Stromal cell of bone marrow (primary cell): Measurements from ENCODE around the gene BCKDHA.
"Not testable (repeated sequence)": the region's sequence is repeated elsewhere in the genome, so short reads cannot be mapped to it uniquely, and the experiment has no call there.

ENCODE experiments used
- DNase-seq: peaks from one replicate; pipeline ENCODE4 v3.0.0-alpha.2; 2012; ENCODE audit warnings: low read depth

Gene BCKDHA

DNA sequence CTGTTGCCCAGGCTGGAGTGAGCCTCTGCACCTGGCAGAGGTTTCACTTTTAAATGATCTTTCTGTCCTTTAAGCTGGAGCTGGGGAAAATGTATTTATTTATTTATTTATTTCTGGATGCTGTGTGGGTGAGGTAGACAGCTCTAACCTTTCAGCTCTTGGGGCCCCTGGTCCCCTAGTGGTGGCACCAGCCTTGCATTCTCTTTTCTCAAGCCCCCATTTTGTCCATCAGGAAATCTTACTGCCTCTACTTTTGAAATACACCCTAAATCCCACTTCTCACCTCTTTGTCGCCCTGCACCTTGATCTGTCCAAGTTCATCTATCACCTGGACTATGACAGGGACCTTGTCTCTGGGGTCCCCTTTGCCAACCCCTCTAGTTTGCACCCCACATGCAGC, 31.5 kb upstream of the BCKDHA start:
- DNase-seq: no peak

- DNase-seq: peak; percentile 78
Measured at GRCh38 chr19:41367848-41368301, 29.7 kb upstream of the BCKDHA start.

GRCh38 chr19:41369769-41370168, 27.8 kb upstream of the BCKDHA start:
- DNase-seq: no peak

- not testable (repeated sequence) for DNase-seq
Measured at GRCh38 chr19:41371119-41371518, 26.5 kb upstream of the BCKDHA start.

DNA sequence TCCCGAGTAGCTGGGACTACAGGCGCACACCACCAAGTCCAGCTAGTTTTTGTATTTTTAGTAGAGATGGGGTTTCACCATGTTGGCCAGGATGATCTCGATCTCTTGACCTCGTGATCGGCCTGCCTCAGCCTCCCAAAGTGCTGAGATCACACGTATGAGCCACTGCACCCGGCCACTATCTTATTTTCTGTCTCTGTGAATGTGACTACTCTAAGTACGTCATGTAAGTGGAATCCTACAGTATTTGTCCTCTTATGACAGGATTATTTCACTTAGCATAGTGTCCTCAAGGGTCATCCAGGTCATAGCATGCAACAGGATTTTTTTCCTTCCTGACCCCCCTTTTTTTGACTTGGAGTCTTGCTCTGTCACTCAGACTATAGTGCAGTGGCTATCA, 26.1 kb upstream of the BCKDHA start:
- DNase-seq: no peak

- DNase-seq: no peak
Measured at GRCh38 chr19:41372501-41372900, 25.1 kb upstream of the BCKDHA start.

GRCh38 chr19:41373993-41374392, 23.6 kb upstream of the BCKDHA start:
- DNase-seq: no peak

DNA sequence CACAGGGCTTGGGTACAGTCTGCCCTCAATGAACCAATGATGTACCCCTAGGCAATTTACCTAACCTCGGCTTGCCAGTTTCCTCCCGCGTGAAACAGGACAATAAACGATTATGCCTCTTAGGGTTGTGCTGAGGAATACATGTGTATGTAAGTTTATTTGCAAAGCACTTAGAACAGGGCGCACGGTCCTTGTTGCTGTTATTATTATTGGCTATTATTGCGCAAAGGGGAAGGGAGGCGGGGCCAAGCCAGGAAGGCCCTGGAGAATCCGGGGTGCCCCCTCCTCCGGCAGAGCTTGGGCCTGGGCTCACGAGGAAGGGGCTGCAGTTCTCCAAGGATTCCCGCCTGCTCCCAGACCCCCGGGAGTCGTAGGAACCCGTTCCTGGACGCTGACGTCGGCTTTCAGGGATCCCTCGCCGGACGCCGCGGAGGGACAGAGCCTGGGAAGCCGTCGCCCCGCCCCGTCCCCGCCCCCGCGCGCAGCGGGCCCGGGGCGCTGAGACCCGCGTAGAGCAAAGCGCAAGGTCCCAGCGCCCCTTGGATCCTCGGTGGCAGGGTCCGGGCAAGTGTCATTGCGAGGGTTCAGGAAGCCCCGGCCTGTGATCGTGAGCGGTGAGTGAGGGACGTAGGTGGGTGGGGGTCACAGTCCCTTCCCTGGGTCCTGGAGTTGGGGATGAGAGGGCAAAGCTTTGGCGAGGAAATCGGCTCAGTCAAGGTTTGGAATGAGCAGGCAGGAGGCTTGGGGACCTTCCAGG, 21.2 kb upstream of the BCKDHA start, which contains the start of gene TMEM91:
TMEM91 (plus strand) TSS at position 293 of the 757 bp plus-strand sequence. CDS start 1,777 bp downstream, outside the sequence.
- no peak for DNase-seq

DNA sequence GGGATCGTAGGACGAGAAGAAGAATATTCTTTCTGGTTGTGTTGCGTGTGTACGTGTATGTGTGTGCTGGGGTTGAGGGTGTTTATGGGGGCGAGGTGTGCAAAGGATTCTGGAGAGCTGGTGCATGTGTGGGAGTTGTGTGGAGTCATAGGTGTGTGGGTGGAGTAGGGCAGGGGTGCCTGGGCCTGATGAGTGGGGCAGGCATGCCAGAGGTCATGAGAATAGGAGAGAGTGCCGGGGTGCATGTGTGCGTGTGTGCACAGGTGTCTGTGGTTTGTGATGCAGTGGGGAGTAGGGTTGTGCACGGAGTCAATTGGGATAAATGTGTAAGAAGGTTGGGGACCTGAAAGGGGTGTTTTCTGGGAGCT, 20.6 kb upstream of the BCKDHA start:
- no peak for DNase-seq

DNA sequence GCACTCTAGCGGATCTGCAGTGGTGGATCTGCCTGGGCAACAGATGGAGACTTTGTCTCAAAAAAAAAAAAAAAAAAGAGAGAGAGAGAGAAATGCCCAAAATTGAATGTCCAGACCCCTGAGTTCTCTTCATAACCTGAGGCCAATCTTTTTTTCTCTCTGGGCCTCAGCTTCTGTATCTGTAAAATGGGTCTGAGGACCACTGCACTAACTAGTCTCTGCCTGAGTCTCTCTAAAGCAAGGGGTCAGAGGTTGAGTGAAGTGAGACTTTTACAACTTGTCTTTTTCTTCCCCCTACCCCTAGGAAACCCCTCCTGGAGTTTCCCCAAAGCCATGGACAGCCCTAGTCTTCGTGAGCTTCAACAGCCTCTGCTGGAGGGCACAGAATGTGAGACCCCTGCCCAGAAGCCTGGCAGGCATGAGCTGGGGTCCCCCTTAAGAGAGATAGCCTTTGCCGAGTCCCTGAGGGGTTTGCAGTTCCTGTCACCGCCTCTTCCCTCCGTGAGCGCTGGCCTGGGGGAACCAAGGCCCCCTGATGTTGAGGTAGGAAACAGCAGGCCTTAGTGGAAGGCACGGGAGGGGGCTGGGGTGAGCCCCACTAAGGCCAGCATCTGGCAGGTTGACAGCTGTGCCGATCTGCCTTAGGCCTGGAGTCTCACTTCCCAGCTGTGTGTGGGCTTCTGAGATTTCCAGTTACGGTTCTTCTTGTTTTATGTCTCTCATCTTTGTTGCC, 19.5 kb upstream of the BCKDHA start:
- no peak for DNase-seq

GRCh38 chr19:41381536-41381935, 16.1 kb upstream of the BCKDHA start:
- not testable (repeated sequence) for DNase-seq

- no peak for DNase-seq
Measured at GRCh38 chr19:41384351-41384750, 13.3 kb upstream of the BCKDHA start.

- DNase-seq: no peak
Measured at GRCh38 chr19:41386442-41386841, 11.2 kb upstream of the BCKDHA start.

- DNase-seq: no peak
Measured at GRCh38 chr19:41391618-41392017, 6.0 kb upstream of the BCKDHA start.

DNA sequence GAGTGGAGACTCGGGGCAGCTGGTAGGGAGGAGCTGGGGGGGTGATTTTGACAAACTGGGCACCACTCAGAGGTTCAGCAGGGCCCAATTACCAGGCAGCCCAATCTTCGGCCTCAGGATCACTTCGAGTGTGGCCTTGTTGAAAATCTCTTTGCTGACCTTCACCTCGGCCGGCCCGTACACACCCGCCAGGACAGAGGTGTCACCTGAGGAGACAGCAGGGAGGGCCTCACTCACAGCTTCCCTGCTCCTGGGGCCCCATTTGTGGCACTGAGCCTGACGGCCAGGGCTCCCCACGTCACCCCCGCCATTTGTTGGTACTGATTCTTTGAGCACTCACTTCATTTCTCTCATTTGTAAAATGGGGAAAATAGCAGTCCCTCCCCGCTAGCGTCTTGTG, 4.8 kb upstream of the BCKDHA start:
- DNase-seq: no peak

- DNase-seq: no peak
Measured at GRCh38 chr19:41395355-41395754, 2.3 kb upstream of the BCKDHA start.

DNA sequence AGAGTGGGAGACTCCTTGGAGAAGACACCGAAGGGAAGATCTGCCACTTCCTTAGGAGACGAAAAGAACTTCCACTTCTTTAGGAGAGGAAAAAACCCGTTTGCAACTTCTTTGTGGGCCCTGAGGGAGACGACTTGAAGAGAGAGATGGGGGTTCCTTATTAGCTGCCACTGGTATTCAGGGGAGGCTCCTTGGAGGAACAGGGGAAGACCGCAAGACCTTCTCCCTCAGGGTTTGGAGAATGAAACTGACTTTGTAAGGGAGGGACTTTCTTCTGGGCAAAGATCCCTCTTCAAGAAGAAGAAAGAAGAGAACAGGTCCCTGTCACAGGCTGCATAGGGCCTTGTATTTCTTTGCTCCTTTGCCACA, 416 bp downstream of the BCKDHA start:
- no peak for DNase-seq

DNA sequence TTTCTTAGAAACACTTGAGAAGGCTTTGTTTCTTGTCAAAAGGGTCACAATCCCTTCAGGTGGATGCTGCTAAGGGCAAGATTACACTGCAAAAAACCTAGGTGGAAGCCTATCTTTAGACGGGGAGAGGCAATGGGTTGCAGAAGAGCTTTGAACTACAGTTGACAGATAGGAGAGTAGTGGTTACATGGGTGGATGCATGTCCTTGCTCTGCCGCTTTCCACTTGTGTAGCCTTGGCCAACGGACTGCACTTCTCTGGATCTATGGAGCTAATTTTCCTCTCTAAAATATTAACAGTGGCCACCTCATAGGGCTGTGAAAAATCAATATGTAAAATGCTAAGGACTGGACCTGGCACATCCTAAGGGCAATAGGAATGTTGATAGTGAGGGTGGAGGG, 980 bp downstream of the BCKDHA start:
- DNase-seq: no peak

DNA sequence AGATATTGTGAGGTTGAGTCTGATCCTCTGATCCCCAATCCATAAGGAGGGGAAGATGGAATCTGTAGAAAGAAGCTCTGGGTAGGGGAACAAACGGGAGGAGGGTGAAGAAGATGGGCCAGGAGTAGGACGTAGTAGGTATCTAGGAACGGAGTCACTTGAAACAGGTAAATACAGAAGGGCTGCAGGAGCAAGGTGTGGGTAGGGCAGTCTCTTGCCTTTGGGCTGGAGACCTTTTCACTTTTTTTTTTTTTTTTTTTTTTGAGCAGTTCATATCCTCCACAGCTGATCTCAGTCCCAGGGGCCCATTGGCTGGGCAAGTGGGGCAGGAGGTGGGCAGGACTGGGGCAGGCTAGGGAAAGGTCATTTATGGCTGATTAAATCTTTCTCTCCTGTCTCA, 1.5 kb downstream of the BCKDHA start:
- no peak for DNase-seq

- DNase-seq: no peak
Measured at GRCh38 chr19:41399525-41399924, 1.9 kb downstream of the BCKDHA start.

DNA sequence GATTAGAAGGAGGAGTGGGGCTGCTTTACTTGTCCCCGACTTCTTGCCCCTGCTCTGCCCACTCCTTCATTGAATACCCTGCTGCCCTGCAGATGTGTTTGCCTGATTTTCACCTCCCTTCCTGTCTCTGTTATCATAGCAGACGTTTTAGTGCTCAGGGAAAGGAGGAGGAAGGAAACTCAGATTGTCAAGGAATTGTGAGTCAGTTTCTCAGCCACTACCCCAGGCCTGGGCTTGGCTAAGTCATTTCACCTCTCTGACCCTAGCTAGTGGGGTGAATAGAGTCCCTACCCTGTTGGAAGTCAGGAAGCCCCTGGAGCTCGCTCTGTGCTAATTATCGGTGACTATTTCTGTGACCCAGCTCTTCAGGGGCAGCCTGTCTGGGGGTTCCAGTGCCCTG, 3.9 kb downstream of the BCKDHA start:
- no peak for DNase-seq

- no peak for DNase-seq
Measured at GRCh38 chr19:41402010-41402409, 4.4 kb downstream of the BCKDHA start.

GRCh38 chr19:41403181-41403970, 5.8 kb downstream of the BCKDHA start:
- no peak for DNase-seq
